CD8-positive, alpha-beta memory T cell (primary cell): ENCODE results near the gene SPNS3. TPM values are rescaled to one million over a fixed set of nuclear protein-coding genes. Genes with fewer than 3 reads are reported as not detected.

ENCODE experiments used
- CTCF ChIA-PET: fragments of 350-600 bp; sonication (Branson Sonifier 250); formaldehyde crosslinking; loops from one replicate; lab custom pipeline; 2021; ENCODE audit warnings: antibody characterized with exemption; lab: Charles Lee
- POLR2A ChIA-PET: fragments of 350-600 bp; sonication (Branson Sonifier 250); formaldehyde crosslinking; loops from one replicate; lab custom pipeline; 2021; ENCODE audit warnings: antibody characterized with exemption; lab: Charles Lee
- DNase-seq, 5 donors: peaks; one replicate each; pipeline versions ENCODE4 v3.0.0 to v3.0.0-alpha.2; 2020 to 2022; ENCODE audit warnings: mixed read lengths in 1 of 5
- H3K27ac ChIP-seq: one replicate; pipeline ENCODE4 v1.7.0; 2013; ENCODE audit warnings: low read depth, mild to moderate bottlenecking, low read length, moderate library complexity
- H3K27me3 ChIP-seq: 2 replicates; pipeline ENCODE4 v1.7.0; 2013; ENCODE audit warnings: low read length, mild to moderate bottlenecking; ENCODE audit not compliant: insufficient read depth, poor library complexity, severe bottlenecking
- H3K36me3 ChIP-seq: 2 replicates; pipeline ENCODE4 v1.7.0; 2013; ENCODE audit warnings: mild to moderate bottlenecking, low read length, moderate library complexity; ENCODE audit not compliant: insufficient read depth
- H3K4me1 ChIP-seq: 2 replicates; pipeline ENCODE4 v1.7.0; 2013; ENCODE audit warnings: mild to moderate bottlenecking, low read length, moderate library complexity; ENCODE audit not compliant: insufficient read depth
- H3K4me3 ChIP-seq: 2 replicates; pipeline ENCODE4 v1.7.0; 2013; ENCODE audit warnings: mild to moderate bottlenecking, low read length
- H3K9me3 ChIP-seq: 2 replicates; pipeline ENCODE4 v1.7.0; 2013; ENCODE audit warnings: mild to moderate bottlenecking, low read length
- H3K27ac Mint-ChIP-seq, 8 donors: one replicate each; pipeline ENCODE4 v1.8.0; 2020 to 2021; ENCODE audit warnings: mixed read lengths in 8 of 8, mild to moderate bottlenecking in 6 of 8, inconsistent platforms in 3 of 8, moderate library complexity in 3 of 8
- H3K27me3 Mint-ChIP-seq, 2 donors: one replicate each; pipeline ENCODE4 v1.8.0; 2020 to 2021; ENCODE audit warnings: mixed read lengths in 2 of 2, mild to moderate bottlenecking in 1 of 2, moderate library complexity in 1 of 2
- H3K36me3 Mint-ChIP-seq, 3 donors: one replicate each; pipeline ENCODE4 v1.8.0; 2020 to 2021; ENCODE audit warnings: mixed read lengths in 3 of 3, inconsistent platforms in 1 of 3, mild to moderate bottlenecking in 1 of 3
- H3K4me1 Mint-ChIP-seq, 3 donors: one replicate each; pipeline ENCODE4 v1.8.0; 2020 to 2021; ENCODE audit warnings: mixed read lengths in 3 of 3, inconsistent platforms in 1 of 3, mild to moderate bottlenecking in 1 of 3
- H3K4me3 Mint-ChIP-seq, 7 donors: one replicate each; pipeline ENCODE4 v1.8.0; 2020 to 2021; ENCODE audit warnings: mixed read lengths in 7 of 7, mild to moderate bottlenecking in 6 of 7, moderate library complexity in 4 of 7, inconsistent platforms in 2 of 7
- H3K9me3 Mint-ChIP-seq, 5 donors: one replicate each; pipeline ENCODE4 v1.8.0; 2020 to 2022; ENCODE audit warnings: mixed read lengths in 5 of 5, mild to moderate bottlenecking in 3 of 5, moderate library complexity in 2 of 5, inconsistent platforms in 1 of 5
- polyA plus RNA-seq: library from polyadenylated mRNA; unstranded; fragments of 300-500 nt; fragmentation: Illumina TruSeq; gene quantifications from one replicate; pipeline ENCODE4 v1.2.3, GENCODE V29; 2021
- total RNA-seq, 2 experiments: library from RNA; stranded (reverse); gene quantifications; one replicate each; pipeline ENCODE4 v1.2.3, GENCODE V29; 2021

The SPNS3 gene
- total and polyA plus RNA-seq, 3 experiments from 2014 or later = 7.3 to 10.0 (median 7.5) TPM

GRCh38 chr17:4511199-4511932 is 77.6 kb downstream of the SPNS3 start:
- DNase-seq = no peak
- no peak overlapping the region for H3K4me3 ChIP-seq
- POLR2A ChIA-PET = no interaction called here
- no peaks in the 10 kb centered on the region for H3K27me3 ChIP-seq
- CTCF ChIA-PET = no interaction called here
- peaks cover 0 to 2% of the 10 kb centered on the region in 2 donors for H3K27me3 Mint-ChIP-seq
- H3K4me3 Mint-ChIP-seq = no peak overlapping the region
- no peaks in the 10 kb centered on the region for H3K36me3 ChIP-seq
- peaks cover 11% of the 10 kb centered on the region for H3K4me1 ChIP-seq
- peaks cover 13 to 30% (median 20%) of the 10 kb centered on the region in 3 donors for H3K4me1 Mint-ChIP-seq
- no peaks in the 10 kb centered on the region for H3K9me3 Mint-ChIP-seq
- no peak overlapping the region for H3K27ac ChIP-seq
- H3K36me3 Mint-ChIP-seq = no peaks in the 10 kb centered on the region
- H3K27ac Mint-ChIP-seq = peak overlapping the region in 2 of 8 donors; percentile 14 to 87
- no peaks in the 10 kb centered on the region for H3K9me3 ChIP-seq

- peaks cover 11% of the 10 kb centered on the region for H3K4me1 ChIP-seq
- DNase-seq = no peak
- no peaks in the 10 kb centered on the region for H3K27me3 ChIP-seq
- POLR2A ChIA-PET = no interaction called here
- Mint-ChIP-seq H3K4me1 (peaks cover 13 to 29% (median 20%) of the 10 kb centered on the region in 3 donors), H3K36me3 (no peaks in the 10 kb centered on the region), H3K27me3 (peaks cover 0 to 2% of the 10 kb centered on the region in 2 donors), H3K27ac (peak overlapping the region in 1 of 8 donors; percentile 11), H3K9me3 (no peaks in the 10 kb centered on the region), H3K4me3 (no peak overlapping the region)
- no peaks in the 10 kb centered on the region for H3K9me3 ChIP-seq
- H3K27ac ChIP-seq = no peak overlapping the region
- CTCF ChIA-PET = no interaction called here
- no peak overlapping the region for H3K4me3 ChIP-seq
- no peaks in the 10 kb centered on the region for H3K36me3 ChIP-seq
Observed at GRCh38 chr17:4512156-4513112, 78.7 kb downstream of the SPNS3 start.

DNA sequence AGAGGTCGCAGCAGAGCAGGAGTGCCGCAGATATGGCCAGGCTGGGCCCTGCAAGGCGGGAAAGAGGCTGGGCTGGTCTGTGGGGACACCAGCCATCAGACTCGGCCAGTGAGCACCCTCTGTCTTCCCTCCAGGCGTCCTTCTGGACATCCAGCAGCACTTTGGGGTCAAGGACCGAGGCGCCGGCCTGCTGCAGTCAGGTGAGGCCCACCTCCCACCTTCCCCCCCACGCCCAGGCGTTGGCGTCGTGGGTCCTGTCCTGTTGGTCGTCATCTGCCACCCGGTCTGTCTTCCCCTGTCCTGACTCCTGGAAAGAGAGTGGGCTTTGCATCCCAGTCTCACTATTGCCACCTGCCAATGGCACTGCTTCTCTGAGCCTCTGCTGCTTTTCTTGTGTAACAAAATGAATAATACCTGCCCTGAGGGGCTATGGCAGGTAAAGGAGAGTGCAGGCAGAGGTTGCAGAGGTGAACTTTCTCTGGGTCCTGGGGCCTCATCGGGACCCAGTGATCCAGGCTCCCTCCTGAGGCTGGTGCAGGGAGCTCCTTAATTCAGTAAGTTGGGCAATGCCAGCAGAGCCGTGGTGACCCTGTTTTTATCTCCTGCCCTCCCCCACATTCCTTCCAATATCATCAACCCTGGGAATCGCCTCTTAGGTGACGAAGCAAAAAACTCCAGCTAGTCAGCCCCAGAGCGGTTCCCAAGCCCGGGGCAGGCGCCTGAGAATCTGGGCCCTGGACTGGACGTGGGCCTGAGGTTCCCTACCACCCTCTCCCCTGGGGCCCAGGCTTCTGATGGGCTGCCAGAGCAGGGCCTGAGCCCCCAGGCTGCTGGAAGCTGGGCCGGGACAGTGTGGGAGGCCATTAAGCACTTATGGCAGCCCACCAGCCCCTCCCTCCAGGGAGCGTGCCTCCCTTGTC is 79.6 kb downstream of the SPNS3 start:
- no peak for DNase-seq
- Histone ChIP-seq H3K9me3 (no peaks in the 10 kb centered on the region), H3K36me3 (no peaks in the 10 kb centered on the region), H3K27ac (no peak overlapping the region), H3K27me3 (no peaks in the 10 kb centered on the region), H3K4me1 (peaks cover 11% of the 10 kb centered on the region), H3K4me3 (no peak overlapping the region)
- no peak overlapping the region for H3K4me3 Mint-ChIP-seq
- H3K4me1 Mint-ChIP-seq = peaks cover 13 to 23% (median 14%) of the 10 kb centered on the region in 3 donors
- H3K27ac Mint-ChIP-seq = no peak overlapping the region
- peaks cover 0 to 2% of the 10 kb centered on the region in 2 donors for H3K27me3 Mint-ChIP-seq
- POLR2A ChIA-PET = no interaction called here
- H3K36me3 Mint-ChIP-seq = peaks cover 0 to 1% (median 0%) of the 10 kb centered on the region in 3 donors
- no peaks in the 10 kb centered on the region for H3K9me3 Mint-ChIP-seq
- CTCF ChIA-PET = no interaction called here

GRCh38 chr17:4514206-4514605 is 80.5 kb downstream of the SPNS3 start:
- Mint-ChIP-seq H3K9me3 (no peaks in the 10 kb centered on the region), H3K27me3 (peaks cover 0 to 2% of the 10 kb centered on the region in 2 donors), H3K27ac (no peak overlapping the region), H3K4me3 (no peak overlapping the region), H3K4me1 (peaks cover 6 to 15% (median 7%) of the 10 kb centered on the region in 3 donors), H3K36me3 (peaks cover 0 to 1% (median 0%) of the 10 kb centered on the region in 3 donors)
- Histone ChIP-seq H3K36me3 (no peaks in the 10 kb centered on the region), H3K4me1 (peaks cover 5% of the 10 kb centered on the region), H3K27me3 (no peaks in the 10 kb centered on the region), H3K9me3 (no peaks in the 10 kb centered on the region), H3K4me3 (no peak overlapping the region), H3K27ac (no peak overlapping the region)
- ChIA-PET CTCF (no interaction called here), POLR2A (no interaction called here)
- DNase-seq = no peak

GRCh38 chr17:4514779-4515178 is 81.0 kb downstream of the SPNS3 start:
- no peak overlapping the region for H3K27ac ChIP-seq
- peaks cover 0 to 2% of the 10 kb centered on the region in 2 donors for H3K27me3 Mint-ChIP-seq
- no peaks in the 10 kb centered on the region for H3K4me1 ChIP-seq
- H3K4me3 ChIP-seq = no peak overlapping the region
- peaks cover under 1 to 9% (median 2%) of the 10 kb centered on the region in 3 donors for H3K4me1 Mint-ChIP-seq
- no peaks in the 10 kb centered on the region for H3K27me3 ChIP-seq
- DNase-seq = no peak
- no peak overlapping the region for H3K27ac Mint-ChIP-seq
- POLR2A ChIA-PET = no interaction called here
- H3K36me3 Mint-ChIP-seq = peaks cover 0 to 1% (median 0%) of the 10 kb centered on the region in 3 donors
- CTCF ChIA-PET = no interaction called here
- H3K36me3 ChIP-seq = no peaks in the 10 kb centered on the region
- H3K4me3 Mint-ChIP-seq = no peak overlapping the region
- no peaks in the 10 kb centered on the region for H3K9me3 ChIP-seq
- H3K9me3 Mint-ChIP-seq = no peaks in the 10 kb centered on the region

DNA sequence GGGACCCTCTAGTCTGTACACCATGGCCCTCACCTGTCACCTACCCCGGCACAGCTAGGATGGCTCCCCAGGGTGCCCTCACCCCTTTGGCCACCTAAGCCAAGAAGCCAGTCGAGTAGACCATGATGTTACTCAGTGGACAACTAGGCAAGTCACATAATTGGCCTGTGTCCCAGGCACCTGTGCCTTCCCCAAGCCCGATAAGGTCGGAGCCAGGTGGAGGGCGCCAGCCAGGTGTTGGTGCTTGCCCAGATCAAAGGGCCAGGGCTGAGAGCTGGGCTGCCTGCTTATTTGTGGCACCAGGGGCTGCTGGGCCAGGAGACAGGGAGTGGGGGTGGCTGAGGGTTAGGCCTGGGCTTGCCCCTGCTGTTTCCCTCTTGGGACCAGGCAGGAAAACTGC is 81.8 kb downstream of the SPNS3 start:
- no peak overlapping the region for H3K4me3 ChIP-seq
- H3K36me3 Mint-ChIP-seq = peaks cover 0 to 1% (median 0%) of the 10 kb centered on the region in 3 donors
- H3K27ac Mint-ChIP-seq = no peak overlapping the region
- H3K4me1 ChIP-seq = no peaks in the 10 kb centered on the region
- no peaks in the 10 kb centered on the region for H3K36me3 ChIP-seq
- H3K27ac ChIP-seq = no peak overlapping the region
- H3K9me3 Mint-ChIP-seq = no peaks in the 10 kb centered on the region
- DNase-seq = no peak
- H3K4me3 Mint-ChIP-seq = no peak overlapping the region
- ChIA-PET CTCF (no interaction called here), POLR2A (no interaction called here)
- H3K4me1 Mint-ChIP-seq = peaks cover 0 to 5% (median 1%) of the 10 kb centered on the region in 3 donors
- H3K27me3 ChIP-seq = no peaks in the 10 kb centered on the region
- H3K9me3 ChIP-seq = no peaks in the 10 kb centered on the region
- peaks cover 0 to 2% of the 10 kb centered on the region in 2 donors for H3K27me3 Mint-ChIP-seq

GRCh38 chr17:4516735-4517134 is 83.0 kb downstream of the SPNS3 start:
- no peak overlapping the region for H3K27ac Mint-ChIP-seq
- no peaks in the 10 kb centered on the region for H3K4me1 Mint-ChIP-seq
- peaks cover 0 to 1% (median 0%) of the 10 kb centered on the region in 3 donors for H3K36me3 Mint-ChIP-seq
- Histone ChIP-seq H3K36me3 (no peaks in the 10 kb centered on the region), H3K27me3 (no peaks in the 10 kb centered on the region), H3K9me3 (no peaks in the 10 kb centered on the region), H3K4me3 (no peak overlapping the region), H3K4me1 (no peaks in the 10 kb centered on the region), H3K27ac (no peak overlapping the region)
- H3K9me3 Mint-ChIP-seq = no peaks in the 10 kb centered on the region
- peaks cover 0 to 2% of the 10 kb centered on the region in 2 donors for H3K27me3 Mint-ChIP-seq
- ChIA-PET POLR2A (interaction anchor here (0.9 kb wide), 1 partner anchor 17 kb away, joined by 7 read pairs; no protein-coding TSS in a partner anchor), CTCF (no interaction called here)
- no peak for DNase-seq
- no peak overlapping the region for H3K4me3 Mint-ChIP-seq
